GM12892 (cell line): ENCODE measurements around the gene TMCC1.

Experiments
- POLR2A ChIP-seq: IDR thresholded peaks from 2 replicates; pipeline ENCODE4 v1.6.1; 2011; ENCODE audit warnings: low read depth, low read length, control low read depth
- POLR2AphosphoS5 ChIP-seq: IDR thresholded peaks from 2 replicates; pipeline ENCODE4 v1.6.1; 2011; ENCODE audit warnings: low read depth, low read length, control low read depth
- TAF1 ChIP-seq: IDR thresholded peaks from 2 replicates; pipeline ENCODE4 v1.6.1; 2011; ENCODE audit warnings: low read depth, mild to moderate bottlenecking, control low read depth, low read length, borderline replicate concordance

DNA sequence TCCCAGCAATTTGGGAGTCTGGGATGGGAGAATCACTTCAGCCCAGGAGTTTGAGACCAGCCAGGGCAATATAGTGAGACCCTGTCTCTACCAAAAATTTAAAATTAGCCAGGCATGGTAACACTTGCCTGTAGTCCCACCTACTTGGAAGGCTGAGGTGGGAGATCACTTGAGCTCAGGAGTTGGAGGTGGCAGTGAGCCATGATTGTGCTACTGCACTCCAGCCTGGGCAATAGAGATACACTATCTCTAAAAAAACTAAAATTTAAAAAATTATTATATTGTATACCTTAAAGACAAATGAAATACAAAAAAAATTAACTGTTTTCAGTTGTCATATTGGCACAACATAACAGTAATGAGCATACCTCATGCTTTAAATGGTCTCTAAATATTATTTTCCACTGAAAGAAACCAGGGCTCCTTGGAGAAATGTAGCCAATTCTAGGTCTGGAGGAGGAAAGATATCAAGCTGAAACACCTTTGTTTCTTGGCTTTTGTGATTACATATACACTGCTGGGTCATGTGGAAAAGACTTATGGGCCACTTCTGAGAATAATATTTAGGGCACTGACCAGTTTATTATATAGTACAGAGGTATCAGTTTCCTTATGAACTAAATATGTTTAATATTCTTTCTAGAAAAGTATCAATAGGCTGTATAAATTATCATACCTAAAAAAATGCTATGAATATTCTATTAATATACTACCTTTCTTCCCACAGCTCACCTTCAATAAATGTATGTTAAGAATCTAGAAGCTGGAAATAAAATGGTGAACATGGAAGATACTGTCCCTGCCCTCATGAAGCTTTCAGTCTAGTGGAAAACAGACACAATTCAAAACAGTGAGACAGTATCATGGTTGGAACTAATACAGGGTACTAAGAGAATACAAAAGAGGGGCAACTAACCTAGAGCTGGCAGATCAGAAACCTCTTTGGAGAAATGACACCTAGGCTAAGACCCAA lies 119.5 kb downstream of the TMCC1 start:
- TF ChIP-seq POLR2AphosphoS5 = no peak
- no peak for TF ChIP-seq POLR2A
- TF ChIP-seq TAF1 = no peak
